Measurements from ENCODE around the gene BLZF1.
"Not testable (repeated sequence)": the region's sequence is repeated elsewhere in the genome, so short reads cannot be mapped to it uniquely, and the experiment has no call there.

The BLZF1 gene

GRCh38 chr1:169367686-169368405, at the start of gene BLZF1, which contains the start of gene NME7:
Gene BLZF1 (plus strand): TSS chr1:169368195. CDS start chr1:169369523, 1,328 bp downstream.
Gene NME7 (minus strand): TSS chr1:169367797. CDS start chr1:169367710, 87 bp downstream.
- peak; percentile 97 for DNase-seq (ENCODE audit: low spot score)

GRCh38 chr1:169318536-169319244, 49.3 kb upstream of the BLZF1 start:
- no peak for DNase-seq (ENCODE audit: low spot score)

GRCh38 chr1:169321539-169321938, 46.5 kb upstream of the BLZF1 start:
- DNase-seq (ENCODE audit: low spot score) = no peak

DNA sequence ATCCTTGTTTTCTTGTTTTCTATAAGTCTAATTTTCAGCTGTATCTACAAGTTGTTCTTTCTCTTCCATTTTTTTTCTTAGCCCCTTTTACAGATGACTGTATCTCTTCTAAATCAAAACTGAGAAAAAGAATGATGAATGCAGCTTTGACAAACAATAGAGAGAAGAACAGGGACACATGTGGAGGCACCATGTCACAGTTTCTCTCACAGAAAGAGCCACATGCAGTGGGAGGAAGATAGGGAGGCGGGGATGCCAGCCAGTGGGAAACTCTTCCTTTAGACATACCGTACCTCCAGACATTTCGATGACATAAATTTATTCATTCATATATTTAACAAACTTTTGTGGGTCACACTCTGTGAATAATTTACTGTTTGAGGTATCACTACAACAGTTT, 45.9 kb upstream of the BLZF1 start:
- DNase-seq (ENCODE audit: low spot score) = no peak

GRCh38 chr1:169325117-169325516, 42.9 kb upstream of the BLZF1 start:
- no peak for DNase-seq (ENCODE audit: low spot score)

- DNase-seq (ENCODE audit: low spot score) = peak; percentile 27
Measured at GRCh38 chr1:169326261-169326955, 41.6 kb upstream of the BLZF1 start.

- DNase-seq (ENCODE audit: low spot score) = peak; percentile 63
Measured at GRCh38 chr1:169326956-169327268, 41.1 kb upstream of the BLZF1 start.

DNA sequence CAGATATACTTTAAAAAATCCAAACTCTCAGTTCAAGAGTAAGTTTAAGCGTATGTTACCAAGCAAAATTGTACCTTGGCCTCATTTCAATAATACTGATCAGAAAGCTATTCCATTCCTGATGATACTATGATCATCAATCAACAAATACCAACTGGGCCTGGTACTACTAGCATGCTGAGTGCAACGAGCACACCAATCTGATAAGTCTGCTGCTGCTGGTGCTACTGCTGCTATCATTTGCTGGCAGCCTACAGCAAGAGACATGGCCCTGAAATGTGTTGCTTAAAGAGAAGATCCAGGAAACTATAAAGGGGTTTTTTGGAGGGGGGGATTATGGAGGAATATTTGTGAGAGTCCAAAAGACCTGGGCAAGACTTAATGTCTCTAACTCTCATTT, 40.1 kb upstream of the BLZF1 start:
- DNase-seq (ENCODE audit: low spot score) = peak; percentile 57

- DNase-seq (ENCODE audit: low spot score) = no peak
Measured at GRCh38 chr1:169329383-169329782, 38.6 kb upstream of the BLZF1 start.

DNA sequence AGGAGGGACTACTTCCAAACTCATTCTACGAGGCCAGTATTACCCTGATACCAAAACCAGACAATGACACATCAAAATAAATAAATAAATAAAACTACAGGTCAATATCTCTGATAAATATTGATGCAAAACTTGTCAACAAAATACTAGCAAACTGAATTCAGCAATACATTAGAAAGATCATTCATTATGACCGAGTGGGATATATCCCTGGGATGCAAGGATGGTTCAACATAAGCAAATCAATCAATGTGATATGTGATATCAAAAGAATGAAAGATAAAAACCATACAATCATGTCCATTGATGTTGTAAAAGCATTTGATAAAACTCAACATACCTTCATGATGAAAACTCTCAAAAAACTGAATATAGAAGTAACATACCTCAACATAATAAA, 37.1 kb upstream of the BLZF1 start:
- DNase-seq (ENCODE audit: low spot score) = no peak

DNA sequence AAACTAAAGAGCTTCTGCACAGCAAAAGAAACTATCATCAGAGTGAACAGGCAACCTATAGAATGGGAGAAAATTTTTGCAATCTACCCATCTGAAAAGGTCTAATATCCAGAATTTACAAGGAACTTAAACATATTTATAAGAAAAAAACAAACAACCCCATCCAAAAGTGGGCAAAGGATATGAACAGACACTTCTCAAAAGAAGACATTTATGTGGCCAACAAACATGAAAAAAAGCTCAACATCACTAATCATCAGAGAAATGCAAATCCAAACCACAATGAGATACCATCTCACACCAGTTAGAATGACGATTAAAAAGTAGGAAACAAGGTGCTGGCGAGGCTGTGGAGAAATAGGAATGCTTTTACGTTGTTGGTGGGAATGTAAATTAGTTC, 33.3 kb upstream of the BLZF1 start:
- not testable (repeated sequence) for DNase-seq (ENCODE audit: low spot score)

DNA sequence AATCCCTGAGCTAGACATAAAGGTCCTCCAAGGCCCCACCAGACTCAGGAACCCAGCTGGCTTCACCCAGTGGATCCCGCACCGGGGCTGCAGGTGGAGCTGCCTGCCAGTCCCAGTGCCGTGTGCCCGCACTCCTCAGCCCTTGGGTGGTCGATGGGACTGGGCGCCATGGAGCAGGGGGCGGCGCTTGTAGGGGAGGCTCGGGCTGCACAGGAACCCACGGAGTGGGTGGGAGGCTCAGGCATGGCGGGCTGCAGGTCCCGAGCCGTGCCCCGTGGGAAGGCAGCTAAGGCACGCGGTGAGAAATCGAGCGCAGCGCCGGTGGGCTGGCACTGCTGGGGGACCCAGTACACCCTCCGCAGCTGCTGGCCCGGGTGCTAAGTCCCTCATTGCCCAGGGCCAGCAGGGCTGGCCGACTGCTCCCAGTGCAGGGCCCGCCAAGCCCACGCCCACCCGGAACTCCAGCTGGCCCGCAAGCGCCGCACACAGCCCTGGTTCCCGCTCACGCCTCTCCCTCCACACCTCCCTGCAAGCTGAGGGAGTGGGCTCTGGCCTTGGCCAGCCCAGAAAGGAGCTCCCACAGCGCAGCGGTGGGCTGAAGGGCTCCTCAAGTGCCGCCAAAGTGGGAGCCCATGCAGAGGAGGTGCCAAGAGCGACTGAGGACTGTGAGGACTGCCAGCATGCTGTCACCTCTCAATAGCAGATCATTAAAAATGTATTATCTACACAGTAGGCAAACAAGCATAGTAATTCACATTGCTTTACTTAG, 30.9 kb upstream of the BLZF1 start:
- not testable (repeated sequence) for DNase-seq (ENCODE audit: low spot score)

- peak; percentile 21 for DNase-seq (ENCODE audit: low spot score)
Measured at GRCh38 chr1:169338617-169339016, 29.4 kb upstream of the BLZF1 start.

GRCh38 chr1:169339773-169340172, 28.2 kb upstream of the BLZF1 start:
- no peak for DNase-seq (ENCODE audit: low spot score)

- DNase-seq (ENCODE audit: low spot score) = no peak
Measured at GRCh38 chr1:169340882-169341281, 27.1 kb upstream of the BLZF1 start.

DNA sequence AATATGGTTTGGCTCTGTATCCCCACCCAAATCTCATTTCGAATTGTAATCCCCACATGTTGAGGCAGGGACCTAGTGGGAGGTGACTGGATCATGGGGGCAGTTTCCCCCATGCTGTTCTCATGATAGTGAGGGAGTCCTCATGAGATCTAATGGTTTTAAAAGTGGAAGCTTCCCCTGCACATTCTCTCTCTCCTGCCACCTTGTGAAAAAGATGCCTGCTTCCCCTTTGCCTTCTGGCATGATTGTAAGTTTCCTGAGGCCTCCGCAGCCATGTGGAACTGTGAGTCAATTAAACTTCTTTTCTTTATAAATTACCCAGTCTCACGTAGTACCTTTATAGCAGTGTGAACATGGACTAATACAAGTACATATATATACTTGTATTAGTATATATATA, 25.9 kb upstream of the BLZF1 start:
- DNase-seq (ENCODE audit: low spot score) = not testable (repeated sequence)

DNA sequence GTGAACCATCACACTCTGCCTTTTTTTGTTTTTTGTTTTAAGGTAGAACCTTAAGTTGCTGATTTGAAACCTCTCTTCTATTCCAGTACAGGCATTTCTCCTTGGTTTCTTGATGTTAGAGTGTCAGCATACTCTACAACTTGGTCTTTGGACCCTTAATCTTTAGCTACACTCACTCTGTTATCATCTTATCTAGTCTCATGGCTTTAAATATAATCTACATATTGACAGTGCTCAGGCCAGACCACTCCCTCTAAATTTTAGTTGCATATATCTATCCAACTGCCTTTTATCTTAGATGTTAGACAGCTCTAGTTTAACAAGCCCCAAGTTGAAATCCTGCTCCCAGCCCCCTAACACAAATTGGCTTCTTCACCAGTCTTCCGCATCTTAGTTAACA, 22.5 kb upstream of the BLZF1 start:
- DNase-seq (ENCODE audit: low spot score) = no peak

DNA sequence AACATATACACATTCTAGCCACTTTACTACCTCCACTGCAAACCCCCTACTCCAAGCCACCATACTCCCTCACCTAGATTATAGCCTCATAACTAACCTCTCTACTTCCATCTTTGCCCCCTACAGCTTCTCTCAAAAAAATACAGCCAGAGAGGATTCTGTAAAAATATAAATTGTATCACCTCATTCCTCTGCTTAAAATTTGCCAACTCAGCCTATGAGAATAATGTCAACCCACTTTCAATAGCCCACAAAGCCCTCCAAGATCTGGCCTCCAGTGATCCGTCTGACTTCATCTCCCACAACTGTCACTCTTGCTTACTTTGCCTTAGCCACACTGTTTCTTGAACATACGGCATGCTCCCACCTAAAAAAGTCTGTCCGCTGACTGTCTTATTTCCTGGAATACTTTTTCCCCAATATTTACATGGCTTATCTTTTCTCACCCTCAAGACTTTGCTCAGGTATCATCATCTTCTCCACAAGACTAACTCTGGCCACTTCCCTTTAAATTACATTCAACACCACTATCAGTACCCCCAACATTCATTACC, 21.9 kb upstream of the BLZF1 start:
- DNase-seq (ENCODE audit: low spot score) = no peak

- DNase-seq (ENCODE audit: low spot score) = no peak
Measured at GRCh38 chr1:169347688-169348382, 20.2 kb upstream of the BLZF1 start.

DNA sequence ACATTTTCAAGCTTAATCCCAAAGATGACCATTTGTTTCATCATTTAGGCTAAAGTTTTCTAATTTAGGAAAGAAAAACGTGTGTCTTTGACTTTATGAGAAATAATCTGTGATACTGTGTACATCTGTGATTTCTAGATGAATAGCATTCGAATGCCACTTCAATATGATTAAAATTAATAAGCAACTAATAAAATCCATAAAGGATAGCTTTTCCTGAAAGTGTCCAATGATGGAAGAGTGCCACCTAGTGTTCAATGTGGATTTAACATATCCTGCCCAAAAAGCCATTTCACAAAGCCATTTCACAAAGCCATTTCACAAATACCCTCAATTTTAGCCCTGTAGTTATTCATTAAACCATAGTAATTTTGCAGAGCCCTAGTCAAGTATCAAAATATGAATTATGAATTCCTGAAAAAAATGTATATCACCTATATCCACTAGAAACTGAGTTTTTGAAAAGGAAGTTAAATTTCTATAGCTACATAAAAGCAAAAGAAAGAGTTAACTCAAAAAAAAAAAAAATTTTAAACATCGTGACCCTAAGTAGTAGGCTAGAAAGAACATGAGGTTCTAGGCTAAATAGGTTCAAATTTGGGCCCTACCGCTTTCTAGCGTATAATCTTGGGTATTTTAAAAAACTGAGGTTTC, 19.5 kb upstream of the BLZF1 start:
- DNase-seq (ENCODE audit: low spot score) = peak; percentile 80

GRCh38 chr1:169360415-169360814, 7.6 kb upstream of the BLZF1 start:
- DNase-seq (ENCODE audit: low spot score) = no peak
